Superior temporal gyrus (tissue), 1 donor: ENCODE results near the gene PGD.

Experiments used
- DNase-seq: peaks from one replicate; pipeline ENCODE4 v3.0.0-alpha.2; 2016; ENCODE audit errors: extremely low spot score

Gene PGD

GRCh38 chr1:10398734-10399443 is at the start of gene PGD:
PGD (plus strand) TSS chr1:10399064; CDS start chr1:10399118, 54 bp downstream.
- peak; percentile 98 for DNase-seq

- no peak for DNase-seq
Observed at GRCh38 chr1:10353282-10353681, 45.6 kb upstream of the PGD start.

DNA sequence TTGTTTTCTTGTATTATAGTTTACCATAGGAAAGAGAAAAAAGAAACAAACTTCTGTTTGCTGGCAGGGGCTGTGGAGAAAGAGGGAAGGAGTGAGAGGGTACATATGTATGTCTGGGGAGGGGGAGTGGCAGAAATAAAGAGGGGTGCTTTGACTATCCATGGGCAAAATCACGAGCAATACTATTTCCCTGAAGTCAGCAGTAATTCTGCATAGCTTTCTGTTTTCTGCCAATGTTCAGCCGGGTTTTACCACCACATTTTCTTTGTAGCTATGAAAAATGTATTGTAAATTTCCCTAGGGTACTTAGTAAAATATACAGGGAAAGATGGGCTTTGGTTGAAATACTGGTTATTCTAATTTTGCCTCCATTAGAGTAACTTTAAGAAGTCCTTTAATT is 45.2 kb upstream of the PGD start:
- no peak for DNase-seq

DNA sequence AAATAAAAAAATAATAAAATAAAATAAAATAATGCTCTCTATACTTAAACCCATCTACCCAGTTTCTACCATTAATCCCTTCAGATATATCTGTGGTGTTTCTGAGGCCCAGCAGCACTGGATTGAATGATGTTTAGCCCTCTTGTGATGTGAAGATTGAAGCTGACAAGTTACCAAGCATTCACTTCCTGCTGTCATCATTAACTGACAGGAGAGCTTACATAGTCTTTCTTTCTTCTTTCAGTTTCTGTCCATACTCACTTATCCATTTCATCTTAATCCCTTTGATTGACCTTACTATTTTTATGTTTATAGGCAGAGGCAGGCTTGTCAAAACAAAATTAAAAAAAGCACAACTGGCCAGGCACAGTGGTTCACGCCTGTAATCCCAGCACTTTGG is 38.8 kb upstream of the PGD start:
- DNase-seq: no peak

GRCh38 chr1:10361515-10361914 is 37.3 kb upstream of the PGD start:
- DNase-seq: no peak

- no peak for DNase-seq
Observed at GRCh38 chr1:10368194-10368593, 30.7 kb upstream of the PGD start.

- no peak for DNase-seq
Observed at GRCh38 chr1:10374442-10374860, 24.4 kb upstream of the PGD start.

DNA sequence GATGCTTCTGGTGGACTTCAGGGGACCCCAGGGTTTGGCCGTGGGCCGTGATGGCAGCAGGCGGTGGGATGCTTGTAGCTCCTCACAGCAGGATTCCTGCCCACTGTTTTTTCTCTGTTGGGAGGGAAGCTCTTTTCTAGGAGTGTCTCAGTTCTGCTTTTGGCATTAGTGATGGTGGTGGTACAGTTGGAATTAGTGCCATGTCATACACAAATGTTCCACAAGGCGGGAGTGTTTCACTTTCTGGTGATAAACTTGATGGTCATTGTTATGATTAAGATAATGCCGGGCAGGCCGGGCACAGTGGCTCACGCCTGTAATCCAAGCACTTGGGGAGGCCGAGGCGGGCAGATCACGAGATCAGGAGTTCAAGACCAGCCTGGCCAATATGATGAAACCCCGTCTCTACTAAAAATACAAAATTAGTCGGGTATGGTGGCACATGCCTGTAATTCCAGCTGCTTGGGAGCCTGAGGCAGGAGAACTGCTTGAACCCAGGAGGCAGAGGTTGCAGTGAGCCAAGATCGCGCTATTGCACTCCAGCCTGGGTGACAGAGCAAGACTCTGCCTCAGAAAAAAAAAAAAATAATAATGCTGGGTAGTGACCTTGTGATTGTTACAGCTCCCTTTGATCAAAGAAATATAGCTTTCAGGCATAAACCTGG is 21.4 kb upstream of the PGD start:
- peak; percentile 88 for DNase-seq

- DNase-seq: no peak
Observed at GRCh38 chr1:10378081-10378841, 20.6 kb upstream of the PGD start.

- DNase-seq: no peak
Observed at GRCh38 chr1:10379101-10379620, 19.7 kb upstream of the PGD start.

- DNase-seq: no peak
Observed at GRCh38 chr1:10379676-10380075, 19.2 kb upstream of the PGD start.

DNA sequence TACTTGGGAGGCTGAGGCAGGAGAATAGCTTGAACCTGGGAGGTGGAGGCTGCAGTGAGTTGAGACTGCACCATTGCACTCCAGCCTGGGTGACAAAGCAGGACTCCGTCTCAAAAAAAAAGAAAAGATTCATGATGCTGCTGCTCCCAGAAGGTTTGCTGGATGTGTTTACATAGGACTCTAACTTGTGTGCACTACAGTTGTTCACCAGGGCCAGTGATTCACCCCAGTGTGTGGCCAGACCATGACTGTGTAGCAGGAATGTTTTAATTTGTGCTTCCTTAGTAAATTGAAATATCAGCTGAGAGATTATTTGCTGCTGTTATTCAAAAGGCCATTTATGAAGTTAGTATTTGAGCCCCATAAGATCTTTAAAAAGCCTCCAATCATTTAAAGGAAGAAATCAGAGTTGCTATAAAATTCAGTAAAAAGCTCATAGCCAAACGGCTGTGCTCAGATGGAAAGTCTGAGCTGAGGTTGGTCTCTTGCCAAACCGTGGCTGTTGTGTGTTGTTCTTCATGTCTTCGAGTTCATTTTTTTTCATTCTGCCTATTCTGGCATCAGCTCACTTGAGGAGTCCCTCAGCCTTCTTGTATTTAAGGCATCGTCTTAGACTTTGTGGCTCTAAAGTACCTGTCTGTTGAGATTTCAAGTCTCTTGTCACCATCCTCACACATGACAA is 18.1 kb upstream of the PGD start:
- peak; percentile 70 for DNase-seq

- DNase-seq: no peak
Observed at GRCh38 chr1:10383630-10384029, 15.2 kb upstream of the PGD start.

DNA sequence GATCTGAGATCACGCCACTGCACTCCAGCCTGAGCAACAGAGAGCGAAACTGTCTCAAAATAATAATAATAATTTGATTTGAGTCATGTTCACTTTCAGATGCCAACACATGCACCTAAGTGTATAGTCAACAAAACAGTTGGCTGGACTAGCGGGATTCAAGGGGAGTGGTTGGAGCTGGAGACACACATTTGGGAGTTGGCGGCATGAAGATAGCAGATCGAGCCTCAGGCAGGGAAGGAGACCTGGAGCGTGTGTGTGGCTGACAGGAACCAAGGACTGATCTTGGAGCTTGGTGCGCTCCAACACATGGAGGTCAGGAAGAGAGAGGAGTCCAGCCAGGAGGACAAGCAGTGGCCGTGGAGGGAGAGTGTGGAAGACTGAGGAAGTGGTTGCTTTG is 14.6 kb upstream of the PGD start:
- DNase-seq: no peak

DNA sequence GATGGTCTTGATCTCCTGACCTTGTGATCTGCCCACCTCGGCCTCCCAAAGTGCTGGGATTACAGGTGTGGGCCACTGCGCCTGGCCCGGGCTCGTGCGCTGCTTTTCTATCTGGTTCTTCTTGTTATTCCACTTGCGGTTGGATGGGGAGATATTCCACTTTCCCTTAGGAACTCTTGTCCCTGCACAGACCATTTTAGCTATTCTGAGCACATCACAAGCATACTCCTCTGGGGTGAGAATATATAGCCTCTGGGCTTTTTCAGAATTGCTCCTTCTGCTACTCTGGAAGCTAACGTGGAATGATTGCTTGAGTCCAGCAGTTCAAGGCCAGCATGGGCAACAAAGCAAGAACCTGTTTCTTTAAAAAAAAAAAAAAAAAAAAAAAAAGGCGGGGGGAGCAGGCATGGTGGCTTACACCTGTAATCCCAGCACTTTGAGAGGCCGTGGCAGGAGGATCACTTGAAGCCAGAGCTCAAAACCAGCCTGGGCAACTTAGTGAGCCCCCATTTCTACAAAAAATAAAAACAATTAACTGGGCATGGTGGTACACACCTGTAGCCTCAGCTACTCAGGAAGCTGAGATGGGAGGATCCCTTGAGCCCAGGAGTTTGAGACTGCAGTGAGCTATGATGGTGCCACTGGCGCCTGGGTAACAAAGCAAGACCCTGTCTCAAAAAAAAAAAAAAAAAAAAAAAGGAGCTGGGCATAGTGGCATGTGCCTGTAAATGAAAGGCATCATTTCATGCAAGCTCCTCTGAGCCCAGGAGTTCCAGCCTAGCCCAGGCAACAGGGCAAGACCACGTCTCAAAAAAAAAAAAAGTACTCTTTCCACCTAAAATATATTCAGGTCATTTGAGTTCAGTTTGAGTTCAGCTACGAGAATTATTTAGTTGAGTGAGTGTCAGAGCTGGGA is 11.8 kb upstream of the PGD start:
- no peak for DNase-seq

DNA sequence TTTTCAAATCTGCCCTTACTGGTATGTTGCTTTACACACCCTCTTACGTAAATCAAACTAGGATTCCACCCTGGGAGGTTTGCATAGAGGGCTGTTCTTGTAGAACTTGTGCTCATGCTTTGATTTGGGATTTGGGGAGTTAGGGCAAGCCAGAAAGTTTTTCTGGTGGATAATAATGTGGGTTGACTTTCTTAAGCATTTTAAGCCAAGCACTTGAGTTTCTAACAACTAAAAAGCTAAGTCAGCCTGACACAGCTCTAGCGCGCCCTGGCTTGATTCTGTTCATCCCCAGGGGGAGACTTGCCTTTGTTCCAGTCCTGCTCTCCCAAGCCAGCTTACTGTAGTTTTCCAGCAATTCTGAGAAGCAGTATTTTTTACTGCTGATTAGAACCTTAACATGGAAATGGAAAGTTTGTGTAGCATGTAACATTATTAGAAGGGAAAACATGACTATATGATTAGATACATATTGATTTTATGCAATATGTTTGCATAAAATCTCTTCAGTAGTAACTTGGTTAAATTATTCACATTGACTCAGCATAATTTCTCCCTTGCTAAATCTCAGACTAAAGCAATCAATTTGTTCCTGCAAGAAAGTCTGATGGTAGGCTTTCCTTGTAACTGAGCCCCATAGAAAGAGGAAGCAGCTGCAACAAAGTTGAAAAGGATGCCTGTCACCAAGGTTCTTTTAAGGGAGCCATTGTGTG is 11.0 kb upstream of the PGD start:
- DNase-seq: peak; percentile 61

- DNase-seq: no peak
Observed at GRCh38 chr1:10388387-10388715, 10.5 kb upstream of the PGD start.

- no peak for DNase-seq
Observed at GRCh38 chr1:10389271-10389973, 9.4 kb upstream of the PGD start.

DNA sequence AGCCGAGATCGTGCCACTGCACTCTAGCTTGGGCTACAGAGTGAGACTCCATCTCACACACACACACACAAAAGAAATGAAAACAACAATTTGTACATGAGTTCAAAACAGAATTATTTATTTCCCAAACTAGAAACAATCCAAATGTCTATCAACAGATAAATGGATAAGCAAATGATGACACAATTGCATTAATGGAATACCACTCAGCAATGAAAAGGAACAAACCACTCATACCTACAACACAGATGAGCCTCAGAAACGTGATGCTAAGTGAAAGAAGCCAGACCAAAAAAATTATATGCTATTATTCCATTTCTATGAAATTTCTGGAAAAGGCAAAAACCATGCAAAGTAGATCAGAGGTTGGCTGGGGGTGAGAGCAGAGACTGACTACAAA is 2.0 kb upstream of the PGD start:
- no peak for DNase-seq

DNA sequence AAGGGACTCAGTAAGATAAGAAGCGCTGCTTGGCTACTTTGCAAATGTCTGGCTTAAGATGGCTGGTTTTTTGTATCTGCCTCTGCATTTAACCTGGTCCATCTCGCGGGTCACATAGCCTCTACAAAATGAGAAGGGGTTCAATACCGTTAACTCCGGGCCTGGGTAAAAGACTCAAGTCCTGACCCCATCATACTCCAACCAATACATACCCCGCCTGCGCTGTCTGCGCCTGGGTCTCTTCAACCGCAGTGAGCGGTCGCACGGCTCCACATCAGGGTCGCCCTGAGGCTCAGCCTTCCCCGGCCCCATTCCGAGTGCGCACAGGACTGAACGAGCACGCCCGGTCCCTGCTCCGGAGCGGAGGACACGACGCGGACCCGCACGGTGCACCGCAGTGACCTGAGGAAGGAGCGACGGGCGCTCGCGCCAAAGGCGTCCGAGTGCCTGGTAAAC is 558 bp upstream of the PGD start:
- peak; percentile 31 for DNase-seq
